ENCODE data around the gene OR2A1.
"Not testable (repeated sequence)": the region's sequence is repeated elsewhere in the genome, so short reads cannot be mapped to it uniquely, and the experiment has no call there.

The OR2A1 gene

GRCh38 chr7:144331221-144331995 is 19.2 kb downstream of the OR2A1 start:
- H3K4me3 ChIP-seq (ENCODE audit: low read length); H3K4me2 ChIP-seq (ENCODE audit: low read length); H3K27me3 ChIP-seq (ENCODE audit: control insufficient read depth, insufficient read depth, low read length); H3K9ac ChIP-seq (ENCODE audit: low read depth, low read length); H3K36me3 ChIP-seq (ENCODE audit: insufficient read depth, low read length); H3K9me3 ChIP-seq (replicated peaks; ENCODE audit: low read length); H3K4me1 ChIP-seq (ENCODE audit: control insufficient read depth, insufficient read depth, low read length): not testable (repeated sequence)

- not testable (repeated sequence) for H3K4me3 ChIP-seq (ENCODE audit: low read length); H3K36me3 ChIP-seq (ENCODE audit: insufficient read depth, low read length); H3K27me3 ChIP-seq (ENCODE audit: control insufficient read depth, insufficient read depth, low read length); H3K4me2 ChIP-seq (ENCODE audit: low read length); H3K4me1 ChIP-seq (ENCODE audit: control insufficient read depth, insufficient read depth, low read length); H3K9ac ChIP-seq (ENCODE audit: low read depth, low read length); H3K9me3 ChIP-seq (replicated peaks; ENCODE audit: low read length)
Observed at GRCh38 chr7:144331996-144332288, 19.7 kb downstream of the OR2A1 start.

DNA sequence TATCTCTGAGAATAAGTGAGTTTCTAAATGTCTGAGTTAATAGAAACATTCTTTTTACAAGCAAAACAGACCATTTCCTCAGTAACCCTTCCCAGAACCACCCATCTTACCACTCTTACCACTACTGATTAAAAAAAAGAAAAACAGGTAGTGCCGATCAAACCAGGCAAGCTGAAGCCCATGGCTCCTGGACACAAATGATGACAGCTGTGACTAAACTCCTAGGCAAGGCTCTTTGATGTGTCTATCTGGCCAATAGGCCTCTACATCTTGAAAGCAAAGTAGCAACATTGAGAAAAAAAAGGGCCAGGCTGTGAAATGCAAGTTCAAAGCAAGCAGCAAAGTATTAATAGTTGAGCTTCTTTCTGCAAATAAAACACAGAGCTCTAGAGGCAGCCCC is 36.4 kb downstream of the OR2A1 start:
- H3K27me3 ChIP-seq (ENCODE audit: control insufficient read depth, insufficient read depth, low read length); H3K4me1 ChIP-seq (ENCODE audit: control insufficient read depth, insufficient read depth, low read length); H3K36me3 ChIP-seq (ENCODE audit: insufficient read depth, low read length); H3K9ac ChIP-seq (ENCODE audit: low read depth, low read length); H3K4me3 ChIP-seq (ENCODE audit: low read length); H3K9me3 ChIP-seq (replicated peaks; ENCODE audit: low read length); H3K4me2 ChIP-seq (ENCODE audit: low read length): not testable (repeated sequence)

DNA sequence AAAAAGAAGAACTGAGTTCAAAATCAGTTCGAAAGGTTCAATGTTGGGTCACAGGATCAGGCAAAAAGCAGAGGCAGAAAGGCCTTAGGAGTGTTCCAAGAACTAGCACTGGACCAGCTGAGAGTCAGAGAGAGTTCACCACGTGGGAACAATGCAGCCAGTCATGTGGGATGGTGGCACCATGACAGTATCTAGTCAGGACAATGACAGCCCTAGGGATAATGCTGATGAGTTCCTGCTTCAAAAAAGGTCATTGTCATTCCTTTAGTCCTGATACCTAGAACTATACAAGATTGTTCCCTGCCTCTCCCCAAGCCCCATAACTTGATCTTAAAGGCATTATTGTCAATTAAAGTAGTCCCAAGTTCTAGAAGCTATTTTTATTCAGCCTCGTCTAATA is 39.4 kb downstream of the OR2A1 start:
- not testable (repeated sequence) for H3K4me2 ChIP-seq (ENCODE audit: low read length); H3K27me3 ChIP-seq (ENCODE audit: control insufficient read depth, insufficient read depth, low read length); H3K4me3 ChIP-seq (ENCODE audit: low read length); H3K36me3 ChIP-seq (ENCODE audit: insufficient read depth, low read length); H3K4me1 ChIP-seq (ENCODE audit: control insufficient read depth, insufficient read depth, low read length); H3K9ac ChIP-seq (ENCODE audit: low read depth, low read length); H3K9me3 ChIP-seq (replicated peaks; ENCODE audit: low read length)

DNA sequence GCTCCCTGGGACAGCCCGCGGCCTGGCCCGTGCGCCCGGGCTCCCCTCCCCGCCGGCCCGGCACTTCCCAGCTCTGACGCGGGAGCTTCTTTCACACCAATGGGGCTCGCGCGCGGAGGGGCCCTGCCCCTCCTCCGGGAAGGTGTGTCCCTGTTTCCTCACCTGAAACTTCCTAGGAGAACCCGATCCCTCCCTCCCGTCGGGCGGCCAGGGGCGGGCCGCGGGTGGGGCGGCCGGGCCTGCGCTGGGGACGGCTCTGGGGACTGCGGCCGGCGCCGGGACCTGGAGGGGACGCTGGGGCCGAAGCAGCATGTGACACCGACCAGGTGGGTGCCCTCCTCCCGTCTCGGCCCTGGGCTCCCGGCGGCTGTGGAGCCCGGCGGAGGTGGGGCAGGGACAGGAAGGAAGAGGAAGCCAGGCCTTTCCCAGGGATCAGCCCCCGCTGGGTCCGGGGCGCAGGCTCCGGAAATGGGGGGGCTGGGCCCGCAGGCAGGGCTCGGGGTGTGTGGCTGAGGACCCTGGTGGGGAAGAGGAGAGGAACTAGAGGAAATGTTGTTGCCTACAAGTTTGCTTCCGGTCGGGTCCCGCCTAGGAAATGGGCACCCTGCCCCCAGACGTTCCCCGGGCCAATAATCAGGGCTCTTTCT is 43.1 kb downstream of the OR2A1 start, which contains the start of gene ARHGEF5:
Gene ARHGEF5, plus strand, starts transcription at position 227 of the 647 bp plus-strand sequence. CDS start 7,268 bp downstream, outside the sequence.
- H3K9ac ChIP-seq (ENCODE audit: low read depth, low read length); H3K27me3 ChIP-seq (ENCODE audit: control insufficient read depth, insufficient read depth, low read length); H3K4me2 ChIP-seq (ENCODE audit: low read length); H3K4me1 ChIP-seq (ENCODE audit: control insufficient read depth, insufficient read depth, low read length); H3K36me3 ChIP-seq (ENCODE audit: insufficient read depth, low read length); H3K4me3 ChIP-seq (ENCODE audit: low read length); H3K9me3 ChIP-seq (replicated peaks; ENCODE audit: low read length): not testable (repeated sequence)

DNA sequence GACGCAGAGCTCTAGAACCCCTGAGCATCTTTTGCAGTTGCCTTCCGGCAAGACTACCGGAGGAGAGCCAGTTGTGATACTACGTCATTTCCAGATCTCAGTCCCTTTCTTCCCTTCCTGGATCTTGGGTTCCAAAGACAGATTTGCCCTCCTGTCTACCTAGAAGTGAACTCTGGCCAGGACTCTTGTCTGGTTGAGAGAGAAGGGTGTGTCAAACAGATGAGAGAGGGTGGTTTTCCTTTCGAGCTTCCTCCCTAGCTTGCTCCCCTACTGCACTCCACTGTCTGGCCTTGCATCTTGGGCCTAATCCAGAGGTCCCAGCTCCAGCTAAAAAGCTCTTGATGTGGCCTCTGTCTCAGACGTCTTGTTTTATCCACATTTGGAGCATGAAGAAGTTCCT is 44.0 kb downstream of the OR2A1 start:
- not testable (repeated sequence) for H3K9me3 ChIP-seq (replicated peaks; ENCODE audit: low read length); H3K4me3 ChIP-seq (ENCODE audit: low read length); H3K4me1 ChIP-seq (ENCODE audit: control insufficient read depth, insufficient read depth, low read length); H3K27me3 ChIP-seq (ENCODE audit: control insufficient read depth, insufficient read depth, low read length); H3K36me3 ChIP-seq (ENCODE audit: insufficient read depth, low read length); H3K9ac ChIP-seq (ENCODE audit: low read depth, low read length); H3K4me2 ChIP-seq (ENCODE audit: low read length)

DNA sequence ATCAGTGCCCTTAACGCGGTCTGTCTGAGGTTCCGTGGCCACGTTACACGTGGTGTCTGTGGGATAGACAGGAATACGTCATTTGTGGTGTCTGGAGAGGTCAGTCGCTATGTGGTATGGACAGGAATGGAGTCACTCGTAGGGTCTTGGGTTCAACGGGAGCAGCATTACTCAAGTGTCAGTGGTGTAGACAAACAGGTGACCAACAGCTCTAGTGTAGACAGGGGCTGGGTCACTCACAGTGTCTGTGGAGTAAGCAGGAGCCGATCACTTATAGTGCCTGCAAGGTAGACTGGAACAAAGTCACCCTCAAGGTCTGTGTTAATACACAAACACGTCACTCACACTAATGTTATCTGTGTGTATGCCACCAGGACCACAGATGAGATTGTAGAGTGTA is 44.6 kb downstream of the OR2A1 start:
- not testable (repeated sequence) for H3K27me3 ChIP-seq (ENCODE audit: control insufficient read depth, insufficient read depth, low read length); H3K4me2 ChIP-seq (ENCODE audit: low read length); H3K4me3 ChIP-seq (ENCODE audit: low read length); H3K4me1 ChIP-seq (ENCODE audit: control insufficient read depth, insufficient read depth, low read length); H3K9ac ChIP-seq (ENCODE audit: low read depth, low read length); H3K36me3 ChIP-seq (ENCODE audit: insufficient read depth, low read length); H3K9me3 ChIP-seq (replicated peaks; ENCODE audit: low read length)

DNA sequence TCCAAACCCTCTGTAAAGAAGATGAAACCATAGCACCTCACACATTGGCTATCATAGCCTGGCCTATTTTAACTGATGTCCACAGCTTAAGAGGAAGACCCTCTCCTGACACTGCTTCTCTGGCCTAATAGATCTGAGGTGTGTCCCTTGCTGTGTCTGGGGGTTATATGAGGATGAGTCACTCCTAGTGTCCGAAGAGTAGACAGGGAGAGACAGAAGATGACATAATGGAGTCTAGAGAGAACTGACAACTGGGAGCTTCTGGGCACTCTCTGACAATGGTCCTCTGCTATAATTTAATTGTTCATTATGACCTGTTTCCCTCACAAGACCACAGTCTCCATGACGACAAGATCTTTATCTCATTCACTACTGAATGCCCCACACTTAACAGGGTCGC is 49.8 kb downstream of the OR2A1 start:
- H3K27me3 ChIP-seq (ENCODE audit: control insufficient read depth, insufficient read depth, low read length); H3K9me3 ChIP-seq (replicated peaks; ENCODE audit: low read length); H3K4me1 ChIP-seq (ENCODE audit: control insufficient read depth, insufficient read depth, low read length); H3K36me3 ChIP-seq (ENCODE audit: insufficient read depth, low read length); H3K9ac ChIP-seq (ENCODE audit: low read depth, low read length); H3K4me2 ChIP-seq (ENCODE audit: low read length); H3K4me3 ChIP-seq (ENCODE audit: low read length): not testable (repeated sequence)

GRCh38 chr7:144365523-144365922 is 53.3 kb downstream of the OR2A1 start:
- H3K4me3 ChIP-seq (ENCODE audit: low read length); H3K36me3 ChIP-seq (ENCODE audit: insufficient read depth, low read length); H3K4me1 ChIP-seq (ENCODE audit: control insufficient read depth, insufficient read depth, low read length); H3K27me3 ChIP-seq (ENCODE audit: control insufficient read depth, insufficient read depth, low read length); H3K9me3 ChIP-seq (replicated peaks; ENCODE audit: low read length); H3K4me2 ChIP-seq (ENCODE audit: low read length); H3K9ac ChIP-seq (ENCODE audit: low read depth, low read length): not testable (repeated sequence)

GRCh38 chr7:144367250-144367649 is 55.0 kb downstream of the OR2A1 start:
- H3K4me3 ChIP-seq (ENCODE audit: low read length); H3K27me3 ChIP-seq (ENCODE audit: control insufficient read depth, insufficient read depth, low read length); H3K9ac ChIP-seq (ENCODE audit: low read depth, low read length); H3K36me3 ChIP-seq (ENCODE audit: insufficient read depth, low read length); H3K4me1 ChIP-seq (ENCODE audit: control insufficient read depth, insufficient read depth, low read length); H3K9me3 ChIP-seq (replicated peaks; ENCODE audit: low read length); H3K4me2 ChIP-seq (ENCODE audit: low read length): not testable (repeated sequence)

GRCh38 chr7:144369221-144369620 is 57.0 kb downstream of the OR2A1 start:
- not testable (repeated sequence) for H3K9ac ChIP-seq (ENCODE audit: low read depth, low read length); H3K36me3 ChIP-seq (ENCODE audit: insufficient read depth, low read length); H3K4me2 ChIP-seq (ENCODE audit: low read length); H3K27me3 ChIP-seq (ENCODE audit: control insufficient read depth, insufficient read depth, low read length); H3K4me1 ChIP-seq (ENCODE audit: control insufficient read depth, insufficient read depth, low read length); H3K9me3 ChIP-seq (replicated peaks; ENCODE audit: low read length); H3K4me3 ChIP-seq (ENCODE audit: low read length)

Data from skeletal muscle satellite cell (primary cell).